Measurements from ENCODE around the gene STARD5.
"Not testable (repeated sequence)": the region's sequence is repeated elsewhere in the genome, so short reads cannot be mapped to it uniquely, and the experiment has no call there.

STARD5 gene, protein sequence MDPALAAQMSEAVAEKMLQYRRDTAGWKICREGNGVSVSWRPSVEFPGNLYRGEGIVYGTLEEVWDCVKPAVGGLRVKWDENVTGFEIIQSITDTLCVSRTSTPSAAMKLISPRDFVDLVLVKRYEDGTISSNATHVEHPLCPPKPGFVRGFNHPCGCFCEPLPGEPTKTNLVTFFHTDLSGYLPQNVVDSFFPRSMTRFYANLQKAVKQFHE

DNA sequence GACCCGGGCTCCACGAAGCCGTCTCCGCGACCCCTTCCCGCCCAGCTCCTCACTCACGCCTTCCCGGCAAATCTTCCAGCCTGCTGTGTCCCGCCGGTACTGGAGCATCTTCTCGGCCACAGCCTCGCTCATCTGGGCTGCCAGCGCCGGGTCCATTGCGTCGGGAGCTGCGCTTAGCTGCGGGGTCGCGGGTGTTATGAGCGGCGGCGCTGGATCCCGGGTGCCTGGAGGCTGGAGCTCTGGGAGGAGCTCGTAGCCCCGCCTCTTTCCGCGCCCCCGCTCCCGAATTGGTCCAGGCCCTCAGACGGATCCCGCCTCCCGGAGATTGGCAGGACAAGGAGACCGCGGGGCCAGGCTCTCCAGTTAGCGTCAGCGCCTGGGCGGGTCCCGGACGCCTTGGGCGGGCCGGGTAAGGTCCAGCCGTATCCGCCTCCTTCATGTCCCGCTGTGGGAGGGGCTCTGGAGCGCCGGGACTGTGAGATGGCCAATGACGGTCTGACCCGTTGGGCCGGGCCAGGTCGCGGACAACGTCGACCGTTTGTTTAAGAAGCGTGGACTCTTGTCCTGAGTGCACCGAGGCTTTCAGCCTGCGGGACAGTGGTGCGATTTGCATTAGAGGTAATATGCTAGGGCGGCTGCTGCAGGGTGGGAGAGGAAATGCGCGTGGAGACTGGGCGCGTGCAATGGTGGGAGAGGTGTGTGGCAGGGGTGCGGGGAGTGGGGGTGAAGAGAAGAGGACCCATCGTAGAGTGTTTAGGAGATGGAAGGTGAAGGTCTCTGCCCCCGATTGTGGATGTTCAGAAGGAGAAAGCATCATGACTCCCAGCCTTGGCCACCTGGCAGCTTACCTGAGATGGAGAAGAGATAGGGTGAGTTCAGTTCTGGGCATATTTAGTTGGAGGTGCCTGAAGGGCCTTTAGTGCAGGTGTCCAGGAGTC is at the start of gene STARD5:
Gene STARD5, minus strand, starts transcription at position 198 of the 938 bp plus-strand sequence. Its CDS starts 42 bp downstream, at position 156.
- peak; percentile 90 for DNase-seq (ENCODE audit: low read depth in 2 of 2)

DNA sequence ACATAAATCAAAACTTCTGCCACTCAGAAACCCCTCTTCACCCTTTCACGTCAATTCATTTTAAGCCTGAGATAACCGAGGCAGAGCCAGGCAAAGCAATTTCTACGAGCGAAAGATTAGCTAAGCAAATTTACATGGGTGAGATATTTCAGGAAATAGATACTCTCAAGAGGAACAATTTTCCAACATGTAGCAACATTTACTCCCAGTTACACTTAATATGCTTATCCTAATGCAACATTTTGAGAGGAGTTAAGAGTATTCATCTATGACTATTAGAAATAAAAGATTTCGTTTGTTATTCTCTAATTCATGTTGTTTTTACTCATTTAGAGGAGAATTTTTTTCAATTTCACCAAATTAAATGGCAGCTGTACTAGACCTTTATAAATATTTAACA is 49.2 kb upstream of the STARD5 start:
- no peak for DNase-seq (ENCODE audit: low read depth in 2 of 2)

DNA sequence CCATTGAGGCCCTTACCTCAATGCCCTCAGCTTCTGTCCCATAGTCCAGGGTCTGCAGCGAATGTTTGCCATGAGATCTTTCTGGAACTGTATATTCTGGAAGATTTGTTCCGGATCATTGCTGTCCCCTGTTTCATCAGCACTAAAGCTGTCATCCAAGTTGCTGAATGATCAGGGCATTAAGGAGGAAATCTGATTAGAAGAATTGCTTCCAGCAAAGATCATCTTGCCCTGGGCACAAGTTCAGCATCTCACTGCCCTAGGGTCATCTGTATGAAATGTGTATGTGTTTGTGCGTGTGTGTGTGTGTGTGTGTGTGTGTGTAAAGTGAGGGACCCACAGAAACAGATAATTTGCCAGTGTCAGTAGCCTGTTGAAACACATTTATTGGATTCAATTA is 48.6 kb upstream of the STARD5 start:
- no peak for DNase-seq (ENCODE audit: low read depth in 2 of 2)

DNA sequence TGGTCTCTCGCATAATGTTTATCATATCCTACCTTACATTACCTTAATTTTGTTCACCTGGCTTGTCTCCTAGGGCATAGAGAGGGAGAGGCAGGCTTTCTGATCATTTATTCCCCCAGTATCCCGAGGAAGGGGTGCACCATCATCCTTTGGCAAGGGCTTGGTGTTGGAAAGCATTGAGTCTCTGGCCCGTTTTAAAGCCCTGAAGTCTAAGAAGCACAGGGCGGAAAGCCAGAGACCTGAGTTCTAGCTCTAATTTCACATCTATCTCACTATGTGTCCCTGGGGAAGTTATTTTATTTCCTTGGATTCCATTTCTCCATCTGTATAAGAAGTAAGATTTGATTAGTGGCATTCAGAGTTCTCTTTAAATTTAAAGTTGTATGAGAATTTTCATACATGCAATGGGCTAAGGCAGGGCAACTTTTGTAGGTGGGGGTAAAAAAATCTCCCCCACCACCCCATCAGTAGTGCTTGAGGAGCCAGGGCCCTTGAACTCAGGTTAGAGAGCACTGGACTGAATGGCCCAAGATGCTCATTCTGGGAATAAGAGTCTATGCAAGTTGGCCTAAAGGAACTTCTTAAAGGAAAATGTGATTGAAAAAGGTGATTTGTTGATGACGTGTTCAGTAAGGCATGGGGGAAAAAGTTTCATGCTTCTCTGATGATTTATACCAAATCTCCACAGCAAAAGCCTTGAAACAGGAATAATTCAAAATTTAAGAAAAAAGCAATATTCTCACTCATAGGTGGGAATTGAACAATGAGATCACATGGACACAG is 40.0 kb upstream of the STARD5 start:
- no peak for DNase-seq (ENCODE audit: low read depth in 2 of 2)

DNA sequence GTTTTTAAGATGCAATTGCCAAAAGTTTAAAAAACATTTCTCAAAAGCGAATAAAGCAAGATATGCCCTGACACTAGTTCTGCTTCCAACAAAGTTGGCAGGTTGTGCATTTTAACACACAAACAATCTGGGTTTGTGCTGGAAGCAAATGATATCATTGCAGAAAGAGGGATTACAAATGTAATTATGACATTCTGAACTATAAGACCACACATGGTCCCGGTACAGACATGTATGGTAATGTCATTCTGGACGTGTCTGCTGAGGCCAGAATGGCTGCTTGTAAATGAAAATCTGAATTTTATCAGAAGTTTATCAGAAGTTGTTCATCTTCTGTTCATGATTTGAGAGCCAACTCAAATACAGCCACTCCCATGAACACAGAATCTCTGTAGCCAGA is 39.3 kb upstream of the STARD5 start:
- DNase-seq (ENCODE audit: low read depth in 2 of 2): no peak

DNA sequence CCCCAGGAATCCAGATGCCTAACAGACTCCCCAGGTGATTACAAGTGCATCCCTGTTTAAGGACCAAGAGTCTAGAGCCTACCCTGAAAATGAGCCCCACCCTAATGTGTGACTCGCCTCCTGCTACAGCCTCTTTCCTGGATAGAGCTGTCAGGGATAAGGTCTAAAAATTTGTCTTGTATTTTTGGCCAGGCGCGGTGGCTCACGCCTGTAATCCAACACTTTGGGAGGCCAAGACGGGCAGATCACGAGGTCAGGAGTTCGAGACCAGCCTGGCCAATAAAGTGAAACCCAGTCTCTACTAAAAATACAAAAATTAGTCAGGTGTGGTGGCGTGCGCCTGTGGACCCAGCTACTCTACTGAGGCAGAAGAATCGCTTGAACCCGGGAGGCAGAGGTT is 38.8 kb upstream of the STARD5 start:
- no peak for DNase-seq (ENCODE audit: low read depth in 2 of 2)

DNA sequence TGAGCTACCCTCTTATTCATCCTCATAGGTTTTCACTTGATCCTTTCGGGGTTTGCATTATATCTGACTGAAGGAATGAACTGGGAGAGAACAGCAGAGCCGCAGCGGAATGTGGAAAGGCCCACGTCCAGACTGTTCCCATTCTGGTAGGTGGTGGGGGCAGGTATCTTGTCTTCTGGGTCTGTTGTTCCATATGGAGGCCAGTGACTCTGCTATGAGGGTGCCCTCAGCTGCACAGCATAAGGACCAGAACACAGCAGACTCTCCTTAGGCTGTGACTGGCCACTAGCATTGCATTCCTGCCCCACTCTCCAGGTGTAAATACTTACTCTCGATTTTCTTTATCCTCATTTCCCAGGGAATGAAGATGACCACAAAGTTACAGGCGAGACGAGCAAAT is 38.0 kb upstream of the STARD5 start:
- DNase-seq (ENCODE audit: low read depth in 2 of 2): no peak

DNA sequence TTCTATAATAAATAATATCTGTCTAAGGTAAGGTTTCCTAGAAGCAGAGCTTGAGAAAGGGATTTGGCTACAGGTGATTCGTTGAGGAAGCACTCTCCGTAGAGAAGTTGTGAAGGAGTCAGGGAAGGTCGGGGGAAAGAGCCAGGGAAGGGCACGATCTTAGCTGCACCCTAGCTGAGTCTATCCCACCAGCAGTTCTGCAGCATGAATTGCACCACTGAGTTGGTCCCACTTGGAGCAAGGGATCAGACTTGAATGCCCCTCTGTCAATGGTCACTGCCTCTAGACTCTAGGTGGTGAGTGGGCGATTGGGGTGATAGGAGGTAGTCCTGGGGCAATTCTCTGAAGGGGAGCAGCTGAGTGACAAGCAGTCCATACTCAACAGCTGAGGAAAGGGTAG is 36.5 kb upstream of the STARD5 start:
- DNase-seq (ENCODE audit: low read depth in 2 of 2): no peak

DNA sequence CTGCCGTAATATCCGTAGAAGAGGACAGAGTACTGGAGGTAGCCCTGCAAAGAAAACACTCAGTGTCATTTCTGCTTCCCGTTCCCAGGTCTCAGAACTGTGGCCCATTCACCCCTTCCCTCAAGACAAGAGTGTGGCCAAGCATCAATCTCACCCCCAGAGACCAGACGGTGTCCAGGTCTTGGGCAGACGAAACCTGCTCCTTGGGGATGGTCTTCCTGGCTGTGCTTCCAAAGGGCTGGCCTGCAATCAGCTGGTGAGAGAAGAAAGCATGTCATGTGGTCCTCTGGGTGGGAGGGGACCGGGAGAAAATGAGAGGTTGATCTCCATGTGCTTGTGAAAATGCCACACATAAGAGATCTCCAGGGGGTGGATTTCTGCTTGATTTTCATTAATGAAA is 34.3 kb upstream of the STARD5 start:
- no peak for DNase-seq (ENCODE audit: low read depth in 2 of 2)

DNA sequence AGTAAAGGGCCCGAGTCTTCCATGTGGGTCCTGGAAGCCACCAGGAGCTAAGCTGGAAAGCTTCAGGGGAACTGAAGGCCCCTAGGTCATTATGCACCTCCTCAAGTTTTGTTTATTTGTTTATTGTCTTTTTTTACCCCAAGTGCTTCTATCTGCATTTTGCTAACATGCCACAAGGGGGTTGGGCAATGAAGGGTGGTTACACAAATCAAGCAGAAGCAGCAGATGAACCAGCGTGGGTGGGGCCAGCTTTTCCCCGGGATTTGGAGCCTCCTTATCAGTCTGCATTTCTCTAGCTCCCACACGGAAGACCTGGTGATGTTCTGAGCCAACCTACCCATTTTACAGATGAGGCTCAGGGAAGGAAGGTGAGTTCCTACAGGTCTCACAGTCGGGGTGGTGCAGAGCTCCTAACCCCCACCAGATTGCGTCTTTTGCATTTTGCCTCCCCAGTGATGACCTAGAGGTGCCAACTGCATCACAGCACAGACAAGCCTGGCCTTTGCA is 33.3 kb upstream of the STARD5 start:
- DNase-seq (ENCODE audit: low read depth in 2 of 2): no peak

DNA sequence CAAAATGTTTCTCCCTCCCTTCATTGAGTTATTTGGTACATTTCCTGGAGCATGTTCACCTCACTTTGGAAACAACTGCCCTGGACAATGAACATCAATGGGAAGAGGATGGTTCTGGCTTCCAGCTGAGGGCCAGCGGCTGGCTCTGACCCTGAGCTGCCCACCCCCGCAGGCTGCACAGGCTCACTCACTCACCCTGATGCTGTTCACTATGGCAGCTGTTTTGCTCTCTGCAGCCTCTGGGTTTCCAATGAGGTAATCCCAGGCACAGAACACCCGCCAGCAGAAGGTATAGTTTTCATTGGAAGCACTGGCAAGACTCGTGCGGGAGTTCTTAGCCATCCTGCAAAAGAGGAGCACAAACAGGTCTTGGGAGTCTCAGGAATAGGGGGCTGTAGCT is 32.3 kb upstream of the STARD5 start:
- no peak for DNase-seq (ENCODE audit: low read depth in 2 of 2)

DNA sequence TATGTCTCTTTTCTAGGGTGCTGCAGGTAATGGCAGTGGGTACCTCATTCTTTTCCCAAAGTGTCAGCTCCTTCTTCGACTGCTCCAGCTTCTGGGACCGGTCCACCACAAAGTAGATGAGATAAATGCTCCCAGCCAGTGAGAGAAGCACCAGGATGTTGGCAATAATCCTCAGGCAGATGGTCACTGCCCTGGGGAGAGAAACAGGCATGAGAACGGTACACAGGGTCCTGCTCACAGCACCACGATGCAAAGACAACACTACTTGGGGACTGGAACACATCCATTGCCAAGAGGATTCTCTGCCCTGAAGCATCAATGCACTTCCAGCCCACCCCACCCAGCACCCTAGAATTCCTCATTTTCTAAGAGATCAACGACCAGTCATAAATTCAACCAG is 27.7 kb upstream of the STARD5 start:
- DNase-seq (ENCODE audit: low read depth in 2 of 2): no peak

DNA sequence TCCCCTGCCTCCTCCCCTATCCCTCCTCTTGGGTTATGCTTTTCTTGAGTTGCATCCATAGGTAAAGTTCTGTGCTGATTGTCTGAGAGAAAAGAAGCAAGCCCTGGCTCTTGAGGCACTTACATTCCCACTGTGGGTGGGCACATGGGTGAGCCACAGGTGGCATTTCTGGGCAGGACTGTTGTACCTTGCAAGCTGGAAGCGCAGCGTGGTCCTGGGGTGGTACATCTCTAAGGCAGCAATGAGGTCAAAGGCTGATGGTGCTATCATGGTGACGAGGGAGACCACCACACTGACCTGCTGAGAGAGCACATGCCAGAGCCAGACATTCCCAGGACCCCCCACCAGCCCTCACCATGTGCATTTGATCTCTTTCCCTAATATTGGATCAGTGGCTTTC is 25.3 kb upstream of the STARD5 start:
- DNase-seq (ENCODE audit: low read depth in 2 of 2): no peak

DNA sequence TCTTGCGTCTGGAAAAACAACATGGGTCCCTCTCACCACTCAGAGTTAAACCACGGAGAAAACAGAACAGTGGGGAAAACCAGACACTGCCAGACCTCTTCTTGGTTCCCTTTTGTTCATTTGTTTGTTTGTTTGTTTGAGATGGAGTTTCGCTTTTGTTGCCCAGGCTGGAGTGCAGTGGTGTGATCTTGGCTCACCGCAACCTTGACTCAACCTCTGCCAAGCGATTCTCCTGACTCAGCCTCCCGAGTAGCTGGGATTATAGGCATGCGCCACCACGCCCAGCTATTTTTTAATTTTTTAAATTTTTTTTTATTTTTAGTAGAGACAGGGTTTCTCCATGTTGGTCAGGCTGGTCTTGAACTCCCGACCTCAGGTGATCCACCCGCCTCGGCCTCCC is 24.8 kb upstream of the STARD5 start:
- not testable (repeated sequence) for DNase-seq (ENCODE audit: low read depth in 2 of 2)

DNA sequence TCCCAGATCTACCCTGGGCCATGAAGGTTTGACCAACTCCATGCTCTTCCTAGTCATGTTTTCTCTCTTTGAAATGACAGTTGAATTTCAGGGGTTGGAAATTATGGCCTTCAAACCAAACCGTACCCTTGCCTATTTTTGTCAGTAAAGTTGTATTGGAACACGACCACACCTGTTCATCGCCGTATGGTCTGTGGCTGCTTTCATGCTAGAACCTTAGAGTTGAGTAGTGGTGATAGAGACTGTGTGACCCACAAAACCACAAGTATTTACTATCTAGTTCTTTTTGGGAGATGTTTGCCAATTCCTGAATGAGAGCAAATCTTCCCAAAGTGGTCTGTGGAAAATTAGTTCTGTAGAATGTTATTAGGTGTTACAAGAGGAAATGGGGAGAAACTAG is 24.0 kb upstream of the STARD5 start:
- no peak for DNase-seq (ENCODE audit: low read depth in 2 of 2)

DNA sequence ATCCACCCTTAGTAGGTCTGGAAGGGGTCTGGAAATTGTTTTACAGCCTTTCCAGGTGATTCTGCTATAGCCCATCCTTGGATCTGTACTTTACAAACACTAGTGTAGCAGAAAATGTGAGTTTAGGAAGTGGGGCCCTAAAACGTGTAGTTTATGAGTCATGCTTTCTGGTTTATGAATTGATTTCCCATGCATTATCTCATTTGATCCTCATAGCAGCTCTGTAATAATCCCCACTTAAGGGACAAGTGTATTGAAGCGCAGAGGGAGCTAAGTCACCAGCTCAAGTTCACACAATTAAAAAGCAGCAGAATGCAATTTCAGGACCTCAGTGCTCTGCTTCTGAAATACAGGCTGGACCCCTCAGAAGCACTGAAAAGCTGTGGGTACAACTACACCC is 22.7 kb upstream of the STARD5 start:
- DNase-seq (ENCODE audit: low read depth in 2 of 2): no peak

DNA sequence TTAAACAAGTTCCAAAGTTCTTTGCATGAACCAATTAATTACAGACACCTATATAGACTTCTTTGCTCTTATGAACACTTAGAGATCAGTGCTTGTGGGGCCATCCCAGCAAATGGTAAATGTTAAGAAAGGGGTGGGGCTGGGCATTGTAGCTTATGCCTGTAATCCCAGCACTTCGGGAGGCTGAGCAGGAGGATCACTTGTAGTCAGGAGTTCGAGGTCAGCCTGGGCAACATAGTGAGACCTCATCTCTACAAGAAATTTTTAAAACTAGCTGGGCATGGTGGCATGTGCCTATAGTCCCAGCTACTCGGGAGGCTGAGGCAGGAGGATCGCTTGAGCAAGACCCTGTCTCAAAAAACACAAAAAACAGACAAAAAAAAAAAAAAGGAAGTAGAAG is 19.4 kb upstream of the STARD5 start:
- no peak for DNase-seq (ENCODE audit: low read depth in 2 of 2)

DNA sequence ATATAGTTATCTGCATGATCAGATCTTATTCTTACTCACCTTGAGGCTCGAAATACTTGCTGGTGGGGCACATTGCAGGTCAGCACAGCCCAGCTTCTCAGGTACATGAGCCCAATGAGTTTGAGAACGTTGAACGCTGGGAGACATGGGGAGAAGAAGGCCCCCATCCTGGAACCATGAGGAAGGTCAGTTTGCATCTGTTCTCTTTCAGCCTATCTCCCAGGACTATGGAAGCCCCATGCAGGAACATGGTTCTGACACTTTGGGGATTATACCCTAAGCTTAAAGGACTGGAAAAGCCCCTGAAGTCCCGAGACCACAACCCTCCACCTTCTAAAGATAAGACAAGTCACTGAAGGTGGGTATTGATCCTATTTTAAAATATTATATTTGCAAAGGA is 17.4 kb upstream of the STARD5 start:
- no peak for DNase-seq (ENCODE audit: low read depth in 2 of 2)

DNA sequence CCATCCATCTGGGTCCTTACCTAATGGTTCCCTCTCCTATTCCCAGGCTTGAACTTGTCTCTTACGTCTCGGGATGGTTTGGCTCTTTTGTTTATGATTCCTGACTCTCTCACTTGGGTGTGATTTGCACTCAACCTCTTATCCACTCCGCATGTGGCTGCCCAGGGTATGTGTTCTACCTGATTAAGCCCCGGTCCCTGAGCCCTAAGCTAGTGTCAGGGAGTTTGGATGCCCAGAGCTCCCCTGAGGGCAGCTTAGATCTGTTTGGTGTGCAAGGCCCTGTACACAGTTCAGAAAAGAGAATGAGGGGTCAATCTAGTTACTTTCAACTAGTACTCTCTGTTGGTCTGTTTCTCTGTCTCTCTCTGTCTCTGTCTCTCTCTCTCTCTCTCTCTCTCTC is 15.9 kb upstream of the STARD5 start:
- no peak for DNase-seq (ENCODE audit: low read depth in 2 of 2)

DNA sequence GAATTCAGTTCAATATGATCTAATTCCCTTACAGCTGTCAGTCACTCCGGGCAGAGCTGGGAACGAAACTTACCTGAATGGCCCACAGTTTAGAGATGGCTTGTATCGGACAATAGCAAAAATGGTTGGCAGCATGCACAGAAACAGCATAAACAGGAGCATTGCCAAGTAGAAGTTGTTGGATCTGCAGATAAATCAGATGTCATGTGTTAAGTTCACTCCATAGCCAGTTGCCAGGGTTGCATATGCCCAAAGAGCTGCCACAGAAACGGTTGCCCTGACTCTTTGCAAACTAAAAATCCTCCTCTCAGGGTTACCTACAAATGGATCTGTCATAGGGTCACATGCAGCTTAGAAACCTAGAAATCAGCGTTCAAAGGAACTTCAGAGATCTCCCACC is 15.4 kb upstream of the STARD5 start:
- DNase-seq (ENCODE audit: low read depth in 2 of 2): no peak

DNA sequence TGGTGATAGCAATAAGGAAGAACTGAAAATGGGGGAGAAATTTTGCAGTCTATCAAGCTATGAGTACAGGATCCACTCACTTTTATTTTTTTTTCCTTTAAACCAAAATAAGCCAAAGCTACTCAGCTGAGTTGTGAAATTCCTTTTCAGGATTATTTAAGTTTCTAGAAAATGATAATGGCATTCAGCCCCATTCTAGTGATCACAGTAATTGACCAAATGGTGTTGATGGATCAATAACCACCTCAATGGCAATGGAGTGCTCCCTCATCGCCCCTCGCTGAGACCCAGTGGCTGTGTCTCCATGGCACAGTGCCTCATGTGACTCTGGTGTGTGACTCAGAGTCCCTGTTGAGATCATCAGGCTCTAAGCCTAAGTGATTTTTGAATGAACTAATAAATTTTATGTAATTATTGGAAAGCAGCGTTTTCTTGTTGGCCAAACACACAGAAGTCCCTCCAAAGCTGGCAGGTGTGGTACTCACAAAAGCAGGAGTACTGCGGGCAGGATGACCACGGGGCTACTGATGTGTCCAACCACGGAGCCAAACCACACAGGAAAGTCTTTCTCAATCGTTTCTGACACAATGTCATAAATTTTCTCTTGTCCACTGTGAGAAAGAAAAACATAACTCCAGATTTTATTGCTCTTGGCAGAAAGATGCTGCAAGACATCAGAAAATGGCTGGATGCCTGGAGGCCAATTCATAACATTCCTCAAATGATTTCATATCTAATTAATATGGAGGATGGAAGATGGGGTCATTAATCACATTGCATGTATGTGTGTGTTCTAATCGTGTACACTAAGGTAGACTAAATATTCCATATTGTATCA is 14.4 kb upstream of the STARD5 start:
- peak; percentile 95 for DNase-seq (ENCODE audit: low read depth in 2 of 2)

Measured in fibroblast of skin of left quadriceps (primary cell).